Keratinocyte (primary cell): ENCODE data around the gene PHYH. TPM values are rescaled to one million over a fixed set of nuclear protein-coding genes. Genes with fewer than 3 reads are reported as not detected.

Experiments
- DNase-seq: peaks from one replicate; pipeline ENCODE4 v3.0.0-alpha.2; 2011; ENCODE audit warnings: low read depth, missing footprints, low spot score
- FAIRE-seq: peaks from 2 replicates; lab custom pipeline; 2011; peaks lifted over from hg19 to GRCh38; lab: Jason Lieb, UNC
- H2AFZ ChIP-seq: 2 replicates; pipeline ENCODE4 v1.6.0; 2012; ENCODE audit warnings: low read length, control low read depth, inconsistent platforms; ENCODE audit not compliant: control insufficient read depth
- H3K27ac ChIP-seq: 2 replicates; pipeline ENCODE4 v1.5.1; 2011; ENCODE audit warnings: low read length; ENCODE audit not compliant: control insufficient read depth, insufficient read depth
- H3K27me3 ChIP-seq: 3 replicates; pipeline ENCODE4 v1.6.0; 2011; ENCODE audit warnings: low read length; ENCODE audit not compliant: control insufficient read depth, insufficient read depth; ENCODE audit errors: extremely low read depth
- H3K36me3 ChIP-seq, 2 experiments: 2 replicates in 1 of 2; 3 replicates in 1 of 2; pipeline ENCODE4 v1.5.1; 2011; ENCODE audit warnings: low read length in 2 of 2, mild to moderate bottlenecking in 1 of 2; ENCODE audit not compliant: control insufficient read depth in 2 of 2, insufficient read depth in 2 of 2; ENCODE audit errors: extremely low read depth in 1 of 2
- H3K4me1 ChIP-seq: 3 replicates; pipeline ENCODE4 v1.5.1; 2011; ENCODE audit warnings: low read length; ENCODE audit not compliant: control insufficient read depth, insufficient read depth; ENCODE audit errors: extremely low read depth
- H3K4me2 ChIP-seq: 3 replicates; pipeline ENCODE4 v1.6.0; 2011; ENCODE audit warnings: low read depth, low read length; ENCODE audit not compliant: control insufficient read depth, insufficient read depth; ENCODE audit errors: extremely low read depth
- H3K4me3 ChIP-seq, 3 experiments: fragments of 200-600 bp in 1 of 3; sonication (generic) in 1 of 3; 2 replicates in 2 of 3; 3 replicates in 1 of 3; pipeline ENCODE4 v1.5.1; 2011 to 2016; ENCODE audit warnings: low read length in 3 of 3, mild to moderate bottlenecking in 3 of 3, control low read depth in 2 of 3, inconsistent platforms in 1 of 3, low read depth in 1 of 3, mixed read lengths in 1 of 3, mixed run types in 1 of 3, moderate library complexity in 1 of 3; ENCODE audit not compliant: control insufficient read depth in 2 of 3, insufficient read depth in 2 of 3; ENCODE audit errors: extremely low read depth in 1 of 3
- H3K79me2 ChIP-seq: 2 replicates; pipeline ENCODE4 v1.6.0; 2012; ENCODE audit warnings: low read length; ENCODE audit not compliant: control insufficient read depth, insufficient read depth
- H3K9ac ChIP-seq: 3 replicates; pipeline ENCODE4 v1.6.0; 2011; ENCODE audit warnings: low read length; ENCODE audit not compliant: control insufficient read depth, insufficient read depth; ENCODE audit errors: extremely low read depth
- H3K9me1 ChIP-seq: 3 replicates; pipeline ENCODE4 v1.6.0; 2011; ENCODE audit warnings: low read length; ENCODE audit not compliant: control insufficient read depth, insufficient read depth; ENCODE audit errors: extremely low read depth
- H3K9me3 ChIP-seq: 2 replicates; pipeline ENCODE4 v1.5.1; 2012; ENCODE audit warnings: low read depth, low read length; ENCODE audit not compliant: control insufficient read depth
- H4K20me1 ChIP-seq: 3 replicates; pipeline ENCODE4 v1.6.0; 2011; ENCODE audit warnings: low read length; ENCODE audit not compliant: control insufficient read depth, insufficient read depth; ENCODE audit errors: extremely low read depth
- CTCF ChIP-seq, 3 experiments: IDR thresholded peaks in 1 of 3; conservative IDR thresholded peaks in 1 of 3; optimal IDR thresholded peaks in 1 of 3; 2 replicates in 2 of 3; 3 replicates in 1 of 3; pipeline versions ENCODE3 to v1.5.1; 2011; ENCODE audit warnings: low read length in 3 of 3, mild to moderate bottlenecking in 3 of 3, moderate library complexity in 2 of 3, control low read depth in 1 of 3, inconsistent platforms in 1 of 3; ENCODE audit not compliant: insufficient read depth in 2 of 3; ENCODE audit errors: extremely low read depth in 1 of 3
- EZH2 ChIP-seq: IDR thresholded peaks from one replicate; pipeline ENCODE4 v1.6.1; 2012; ENCODE audit warnings: inconsistent platforms, mild to moderate bottlenecking, low read length, moderate library complexity
- dilution Hi-C: fragments of 300-500 bp; cut with MboI; formaldehyde crosslinking; loops from one replicate; pipeline ENCODE4 v1.7.0; 2020; ENCODE audit warnings: low sequenced_read_pairs; ENCODE audit not compliant: extremely low pct_ligation_motif_present
- polyA plus RNA-seq, 5 experiments: library from polyadenylated mRNA; depleted of rRNA in 3 of 5; stranded (reverse) in 3 of 5; stranded (forward) in 1 of 5; unstranded in 1 of 5; fragments of >200 nt; gene quantifications; 1 replicate in 1 of 5; 2 replicates in 3 of 5; 3 replicates in 1 of 5; pipeline versions ENCODE4 v1.2.1 to v1.2.3, GENCODE V29; 2011 to 2012; ENCODE audit warnings: missing spikeins in 2 of 5, low read depth in 1 of 5, low replicate concordance in 1 of 5

PHYH gene
- polyA plus RNA-seq, 1 donor (not counting 4 experiments of a cell fraction or from before 2014, with no cell fraction given): 11.5 TPM

- peak overlapping the region; percentile 94 for H3K9ac ChIP-seq
- H3K27ac ChIP-seq: peak overlapping the region; percentile 85
- peaks cover 31% of the 10 kb centered on the region for H3K79me2 ChIP-seq
- peaks cover 10% of the 10 kb centered on the region for H3K4me1 ChIP-seq
- no peak overlapping the region for H2AFZ ChIP-seq
- no peak for FAIRE-seq
- TF ChIP-seq EZH2 (no peak), CTCF (optimal IDR thresholded peaks at IDR 0.05 in 1 of 3, IDR thresholded peaks at IDR 0.05 in 1 of 3, conservative IDR thresholded peaks at IDR 0.05 in 1 of 3; ENCODE audit: extremely low read depth in 1 of 3, insufficient read depth in 2 of 3, low read length in 3 of 3) (no peak)
- no peaks in the 10 kb centered on the region for H3K9me3 ChIP-seq
- H4K20me1 ChIP-seq: no peaks in the 10 kb centered on the region
- peaks cover 2% of the 10 kb centered on the region for H3K9me1 ChIP-seq
- H3K4me2 ChIP-seq: no peak overlapping the region
- DNase-seq: no peak
- dilution Hi-C loops: no loop called here
- peaks cover 18% of the 10 kb centered on the region for H3K27me3 ChIP-seq
- H3K4me3 ChIP-seq: peak overlapping the region in 2 of 3 experiments; percentile 54 to 58
- peaks cover 1 to 3% of the 10 kb centered on the region in 2 experiments for H3K36me3 ChIP-seq
Observed at GRCh38 chr10:13347500-13348156, 47.8 kb upstream of the PHYH start.

GRCh38 chr10:13347043-13347499 lies 47.2 kb upstream of the PHYH start:
- Histone ChIP-seq H3K9me3 (no peaks in the 10 kb centered on the region), H4K20me1 (no peaks in the 10 kb centered on the region), H3K27me3 (peaks cover 13% of the 10 kb centered on the region), H3K4me1 (peaks cover 10% of the 10 kb centered on the region), H3K4me2 (peak overlapping the region; percentile 89), H2AFZ (peak overlapping the region; percentile 33), H3K36me3 (peaks cover 1 to 3% of the 10 kb centered on the region in 2 experiments), H3K79me2 (peaks cover 32% of the 10 kb centered on the region), H3K9ac (peak overlapping the region; percentile 94), H3K27ac (peak overlapping the region; percentile 85), H3K9me1 (peaks cover 2% of the 10 kb centered on the region), H3K4me3 (peak overlapping the region; percentile 58 to 87 (median 80))
- dilution Hi-C loops: no loop called here
- DNase-seq: no peak
- TF ChIP-seq EZH2 (no peak), CTCF (optimal IDR thresholded peaks at IDR 0.05 in 1 of 3, IDR thresholded peaks at IDR 0.05 in 1 of 3, conservative IDR thresholded peaks at IDR 0.05 in 1 of 3; ENCODE audit: extremely low read depth in 1 of 3, insufficient read depth in 2 of 3, low read length in 3 of 3) (no peak)
- no peak for FAIRE-seq
